ENCODE measurements around the gene ZNF286A.
"Not testable (repeated sequence)": the region's sequence is repeated elsewhere in the genome, so short reads cannot be mapped to it uniquely, and the experiment has no call there.

- TF ChIP-seq POLR2AphosphoS5, POLR2A (IDR thresholded peaks at IDR 0.05): not testable (repeated sequence)
These were observed 40.5 kb downstream of the ZNF286A start for GRCh38 chr17:15740041-15740440.
